Neural cell (in vitro differentiated cells): ENCODE results near the gene CRYZ.

ENCODE experiments used
- CTCF ChIP-seq: fragments of 450-650 bp; IDR thresholded peaks from 2 replicates; pipeline ENCODE4 v1.5.1; 2014; ENCODE audit warnings: antibody characterized with exemption, mild to moderate bottlenecking, moderate library complexity; ENCODE audit not compliant: poor library complexity, severe bottlenecking
- EP300 ChIP-seq: fragments of 450-650 bp; conservative IDR thresholded peaks from 2 replicates; pipeline ENCODE4 v1.6.1; 2014; ENCODE audit warnings: antibody characterized with exemption, mild to moderate bottlenecking, moderate library complexity; ENCODE audit not compliant: poor library complexity, severe bottlenecking
- EZH2 ChIP-seq: fragments of 200-600, 300-800 bp; shearing (Covaris generic), sonication (generic); IDR thresholded peaks from 2 replicates; pipeline ENCODE4 v1.6.1; 2014; ENCODE audit warnings: antibody characterized with exemption, low read length, borderline replicate concordance, mild to moderate bottlenecking; ENCODE audit not compliant: insufficient read depth, poor library complexity, severe bottlenecking
- POLR2AphosphoS5 ChIP-seq: IDR thresholded peaks from 2 replicates; pipeline ENCODE4 v1.6.1; 2012
- RAD21 ChIP-seq: fragments of 450-650 bp; conservative IDR thresholded peaks from 2 replicates; pipeline ENCODE4 v1.6.1; 2014; ENCODE audit warnings: antibody characterized with exemption, mild to moderate bottlenecking, moderate library complexity
- REST ChIP-seq: IDR thresholded peaks from 2 replicates; pipeline ENCODE4 v1.6.1; 2012; ENCODE audit warnings: borderline replicate concordance
- TAF1 ChIP-seq: IDR thresholded peaks from 2 replicates; pipeline ENCODE4 v1.6.1; 2012; ENCODE audit warnings: low read depth

- TF ChIP-seq EP300 (no peak), TAF1 (no peak), EZH2 (no peak), CTCF (no peak), REST (no peak), RAD21 (no peak), POLR2AphosphoS5 (no peak)
These were observed 47.7 kb upstream of the CRYZ start for GRCh38 chr1:74780594-74780993.
